ENCODE results near the gene CAD.
"Not testable (repeated sequence)": the region's sequence is repeated elsewhere in the genome, so short reads cannot be mapped to it uniquely, and the experiment has no call there.

The CAD gene

DNA sequence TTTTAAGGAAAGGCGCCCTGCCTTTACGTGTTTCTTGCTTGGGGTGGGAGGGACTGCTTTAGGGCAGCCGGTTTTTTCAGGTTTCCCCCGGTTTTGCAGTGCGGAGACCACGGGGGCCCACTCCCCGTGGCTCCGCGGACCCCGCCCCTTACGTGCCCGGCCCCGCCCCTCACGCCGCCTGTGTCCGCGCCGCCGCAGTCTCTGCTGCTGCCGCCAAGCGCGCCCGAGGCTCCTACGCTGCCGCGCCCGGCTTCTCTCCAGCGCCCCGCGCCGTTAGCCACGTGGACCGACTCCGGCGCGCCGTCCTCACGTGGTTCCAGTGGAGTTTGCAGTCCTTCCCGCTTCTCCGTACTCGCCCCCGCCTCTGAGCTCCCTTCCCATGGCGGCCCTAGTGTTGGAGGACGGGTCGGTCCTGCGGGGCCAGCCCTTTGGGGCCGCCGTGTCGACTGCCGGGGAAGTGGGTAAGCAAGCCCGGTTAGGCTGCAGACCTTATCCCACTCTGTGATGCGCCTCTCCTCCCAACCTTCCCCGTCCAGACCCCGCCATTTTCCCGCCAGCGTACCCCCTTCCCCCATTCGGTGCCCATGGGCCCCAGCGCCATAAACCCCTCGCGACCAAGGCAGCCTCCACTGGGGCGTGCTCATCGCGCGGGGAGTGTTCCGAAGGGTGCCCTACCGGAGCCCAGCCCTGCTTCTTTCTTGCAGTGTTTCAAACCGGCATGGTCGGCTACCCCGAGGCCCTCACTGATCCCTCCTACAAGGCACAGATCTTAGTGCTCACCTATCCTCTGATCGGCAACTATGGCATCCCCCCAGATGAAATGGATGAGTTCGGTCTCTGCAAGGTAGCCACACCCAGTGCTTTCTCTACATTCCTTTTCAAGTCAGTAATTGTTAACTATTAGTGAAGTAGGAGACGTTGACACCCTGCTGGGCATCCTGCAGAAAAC lies at the start of gene CAD:
TSS of gene CAD (plus strand) at position 197 of the 949 bp plus-strand sequence. CDS start at position 380, 183 bp downstream.
- peak; percentile 90 for DNase-seq

GRCh38 chr2:27170581-27171337 lies 46.4 kb upstream of the CAD start:
- DNase-seq, result no peak

GRCh38 chr2:27171351-27171848 lies 45.8 kb upstream of the CAD start:
- DNase-seq, result no peak

DNA sequence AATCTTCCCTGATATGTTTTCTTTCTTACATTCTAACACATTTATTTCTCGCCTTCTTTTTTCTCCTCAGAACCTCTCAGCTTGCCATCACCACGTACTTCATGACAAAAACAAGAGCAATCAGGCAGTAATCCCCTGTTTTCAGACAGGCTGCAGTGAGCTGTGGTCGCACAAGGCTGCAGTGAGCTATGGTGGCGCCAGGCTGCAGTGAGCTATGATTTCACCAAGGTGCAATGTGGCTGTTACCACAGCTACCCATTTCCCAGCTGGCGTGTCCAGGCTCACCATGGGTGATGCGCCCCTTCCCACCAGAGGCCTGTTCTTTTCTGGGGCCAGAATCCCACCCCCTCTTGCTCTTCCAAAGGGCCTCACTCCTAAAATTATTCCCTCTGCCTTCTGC lies 42.5 kb upstream of the CAD start:
- no peak for DNase-seq

GRCh38 chr2:27175330-27175729 lies 41.8 kb upstream of the CAD start:
- no peak for DNase-seq

DNA sequence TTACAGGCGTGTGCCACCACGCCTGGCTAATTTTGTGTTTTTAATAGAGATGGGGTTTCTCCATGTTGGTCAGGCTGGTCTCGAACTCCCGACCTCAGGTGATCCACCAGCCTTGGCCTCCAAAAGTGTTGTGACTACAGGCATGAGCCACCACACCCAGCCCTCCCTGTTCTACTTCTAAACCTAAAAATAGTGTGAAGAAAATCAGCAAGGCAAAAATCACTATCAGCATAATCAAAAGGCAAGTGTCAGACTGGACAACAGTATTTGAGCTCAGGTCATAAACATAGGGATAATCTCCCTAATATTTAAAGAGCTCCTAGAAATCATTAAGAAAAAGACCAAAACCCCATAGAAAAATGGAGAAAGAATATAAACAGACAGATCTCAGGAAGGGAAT lies 41.4 kb upstream of the CAD start:
- DNase-seq, result not testable (repeated sequence)

GRCh38 chr2:27177441-27178351 lies 39.5 kb upstream of the CAD start:
- no peak for DNase-seq

DNA sequence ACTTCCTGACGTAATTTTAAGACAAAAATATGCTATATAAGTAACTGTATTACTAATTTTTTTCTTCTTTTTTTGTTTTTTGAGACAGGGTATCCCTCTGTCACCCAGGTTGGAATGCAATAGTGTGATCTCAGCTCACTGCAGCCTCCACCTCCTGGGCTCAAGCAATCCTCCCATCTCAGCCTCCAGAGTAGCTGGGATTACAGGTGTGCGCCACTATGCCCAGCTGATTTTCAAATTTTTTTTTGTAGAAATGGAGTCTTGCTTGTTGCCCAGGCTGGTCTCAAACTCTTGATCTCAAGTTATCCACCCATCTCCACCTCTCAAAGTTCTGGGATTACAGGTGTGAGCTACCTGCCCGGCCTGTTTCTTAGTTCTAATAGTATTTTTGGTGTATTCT lies 38.7 kb upstream of the CAD start:
- no peak for DNase-seq

GRCh38 chr2:27179344-27180000 lies 37.7 kb upstream of the CAD start:
- DNase-seq, result no peak

DNA sequence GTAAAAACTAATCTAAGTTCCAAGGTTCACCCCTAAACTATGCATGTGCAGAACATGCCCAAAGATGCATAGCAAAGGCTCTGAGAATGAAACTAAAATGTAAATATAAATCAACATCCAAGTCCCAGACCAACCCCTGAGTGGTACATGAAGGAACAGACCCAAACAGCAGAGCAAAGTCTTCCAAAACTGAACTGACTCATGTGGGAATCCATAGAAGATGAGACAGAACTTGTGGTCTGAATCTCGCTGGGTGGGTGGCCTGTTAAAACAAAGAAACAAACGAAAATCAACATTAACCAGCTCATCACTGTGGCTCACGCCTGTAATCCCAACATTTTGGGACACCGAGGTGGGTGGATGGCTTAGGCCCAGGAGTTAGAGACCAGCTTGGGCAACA lies 34.8 kb upstream of the CAD start:
- DNase-seq, result no peak

- no peak for DNase-seq
These were observed 33.1 kb upstream of the CAD start for GRCh38 chr2:27184115-27184514.

GRCh38 chr2:27185331-27186026 lies 31.7 kb upstream of the CAD start:
- DNase-seq, result no peak

DNA sequence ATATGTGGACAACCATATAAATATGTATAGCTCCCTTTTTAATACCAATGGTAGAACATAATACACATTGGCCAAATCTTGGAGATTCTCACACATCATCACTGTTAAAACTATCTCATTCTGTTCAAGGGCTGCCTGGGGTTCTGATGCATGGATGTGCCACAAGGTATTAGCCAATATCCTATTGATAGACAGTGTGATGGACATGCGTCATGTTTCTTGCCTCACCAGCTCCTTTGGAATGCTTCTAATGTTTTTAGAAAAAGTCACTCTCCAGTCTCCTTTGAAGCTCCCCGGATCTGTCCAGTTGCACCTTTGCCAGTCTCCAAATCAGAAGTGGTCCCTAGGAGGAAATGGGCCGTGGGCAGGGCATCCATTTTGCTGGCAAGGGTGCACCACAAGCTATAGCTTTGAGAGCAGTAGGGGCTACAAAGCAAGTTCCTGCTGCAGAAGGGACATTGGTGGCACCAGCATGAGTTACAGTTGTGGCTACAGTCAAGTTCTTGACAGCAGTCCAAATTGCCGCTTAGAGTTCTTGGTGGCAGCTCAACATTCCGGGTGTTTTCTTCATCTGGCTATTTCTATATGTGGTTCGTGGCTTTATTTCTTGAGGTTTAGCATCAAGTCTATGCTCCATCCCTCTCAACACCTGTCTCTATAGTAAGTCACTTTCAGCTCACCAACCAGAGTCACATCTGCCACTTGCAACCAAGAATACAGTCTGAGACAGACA lies 30.4 kb upstream of the CAD start:
- no peak for DNase-seq

- no peak for DNase-seq
These were observed 27.2 kb upstream of the CAD start for GRCh38 chr2:27189989-27190388.

GRCh38 chr2:27191070-27191829 lies 25.9 kb upstream of the CAD start:
- DNase-seq, result peak; percentile 43

GRCh38 chr2:27194538-27195354 lies 22.4 kb upstream of the CAD start:
- DNase-seq, result no peak

GRCh38 chr2:27195799-27196198 lies 21.4 kb upstream of the CAD start:
- not testable (repeated sequence) for DNase-seq

GRCh38 chr2:27198068-27198467 lies 19.1 kb upstream of the CAD start:
- not testable (repeated sequence) for DNase-seq

GRCh38 chr2:27198627-27199026 lies 18.5 kb upstream of the CAD start:
- no peak for DNase-seq
